T47D (cell line): Measurements from ENCODE around the gene U2AF1L4.
A peak's percentile ranks its signal among the peaks of the same experiment; 100 is the strongest.

Experiments used
- DNase-seq, 2 experiments: peaks; one replicate each; pipeline versions ENCODE4 v3.0.0 to v3.0.0-alpha.2; 2011 to 2012; ENCODE audit warnings: low read depth in 1 of 2, low spot score in 1 of 2
- JUND ChIP-seq: IDR thresholded peaks from 2 replicates; pipeline ENCODE4 v1.6.1; 2012; ENCODE audit warnings: low read depth
- in situ Hi-C: cut with HindIII; loops from 2 replicates; pipeline ENCODE4 v1.10.0; 2016; ENCODE audit warnings: low sequenced_read_pairs, low pct_unique_long_range_greater_than_20kb

The U2AF1L4 gene

DNA sequence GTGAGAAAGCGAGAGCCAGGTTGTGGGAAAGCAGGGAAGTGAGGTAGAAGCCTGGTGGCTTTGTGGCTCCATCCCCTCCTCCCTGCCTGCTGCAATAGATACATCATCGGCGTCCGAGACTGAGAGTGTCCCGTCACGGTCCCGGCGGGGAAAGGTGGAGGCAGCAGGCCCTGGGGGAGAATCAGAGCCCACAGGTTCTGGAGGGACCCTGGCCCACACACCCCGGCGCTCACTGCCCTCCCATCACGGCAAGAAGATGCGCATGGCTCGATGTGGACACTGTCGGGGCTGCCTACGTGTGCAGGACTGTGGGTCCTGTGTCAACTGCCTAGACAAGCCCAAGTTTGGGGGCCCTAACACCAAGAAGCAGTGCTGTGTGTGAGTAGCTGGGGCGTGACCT lies 22.3 kb downstream of the U2AF1L4 start:
- in situ Hi-C loops, result no loop called here
- DNase-seq, result no peak
- TF ChIP-seq JUND, result no peak

DNA sequence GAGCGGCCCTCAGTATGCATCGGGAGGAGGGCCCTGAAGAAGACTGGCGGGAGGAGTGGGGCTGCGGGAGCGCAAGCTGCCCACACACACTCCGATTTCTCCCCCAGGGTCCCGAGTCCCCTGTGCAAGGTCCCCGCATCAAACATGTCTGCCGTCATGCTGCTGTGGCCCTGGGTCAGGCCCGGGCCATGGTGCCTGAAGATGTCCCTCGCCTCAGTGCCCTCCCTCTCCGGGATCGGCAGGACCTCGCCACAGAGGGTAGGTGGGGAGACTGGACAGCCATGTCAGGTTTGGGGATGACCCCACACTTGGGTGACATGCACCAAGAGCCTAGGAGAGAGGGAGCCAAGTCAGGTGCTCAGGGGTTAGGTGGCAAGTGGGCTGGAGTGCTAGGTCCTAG lies 22.8 kb downstream of the U2AF1L4 start:
- in situ Hi-C loops, result no loop called here
- DNase-seq, result no peak
- no peak for TF ChIP-seq JUND

DNA sequence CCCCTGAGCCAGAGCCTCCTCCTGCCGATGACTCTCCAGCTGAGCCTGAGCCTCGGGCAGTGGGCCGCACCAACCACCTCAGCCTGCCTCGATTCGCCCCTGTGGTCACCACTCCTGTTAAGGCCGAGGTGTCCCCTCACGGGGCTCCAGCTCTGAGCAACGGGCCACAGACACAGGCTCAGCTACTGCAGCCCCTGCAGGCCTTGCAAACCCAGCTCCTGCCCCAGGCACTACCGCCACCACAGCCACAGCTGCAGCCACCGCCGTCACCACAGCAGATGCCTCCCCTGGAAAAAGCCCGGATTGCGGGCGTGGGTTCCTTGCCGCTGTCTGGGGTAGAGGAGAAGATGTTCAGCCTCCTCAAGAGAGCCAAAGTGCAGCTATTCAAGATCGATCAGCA lies 23.8 kb downstream of the U2AF1L4 start:
- no peak for TF ChIP-seq JUND
- no peak for DNase-seq
- in situ Hi-C loops, result no loop called here

DNA sequence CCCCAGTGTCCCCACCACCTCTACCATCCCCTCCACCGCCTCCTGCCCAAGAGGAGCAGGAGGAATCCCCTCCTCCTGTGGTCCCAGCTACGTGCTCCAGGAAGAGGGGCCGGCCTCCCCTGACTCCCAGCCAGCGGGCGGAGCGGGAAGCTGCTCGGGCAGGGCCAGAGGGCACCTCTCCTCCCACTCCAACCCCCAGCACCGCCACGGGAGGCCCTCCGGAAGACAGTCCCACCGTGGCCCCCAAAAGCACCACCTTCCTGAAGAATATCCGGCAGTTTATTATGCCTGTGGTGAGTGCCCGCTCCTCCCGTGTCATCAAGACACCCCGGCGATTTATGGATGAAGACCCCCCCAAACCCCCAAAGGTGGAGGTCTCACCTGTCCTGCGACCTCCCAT lies 24.6 kb downstream of the U2AF1L4 start:
- TF ChIP-seq JUND, result no peak
- in situ Hi-C loops, result no loop called here

DNA sequence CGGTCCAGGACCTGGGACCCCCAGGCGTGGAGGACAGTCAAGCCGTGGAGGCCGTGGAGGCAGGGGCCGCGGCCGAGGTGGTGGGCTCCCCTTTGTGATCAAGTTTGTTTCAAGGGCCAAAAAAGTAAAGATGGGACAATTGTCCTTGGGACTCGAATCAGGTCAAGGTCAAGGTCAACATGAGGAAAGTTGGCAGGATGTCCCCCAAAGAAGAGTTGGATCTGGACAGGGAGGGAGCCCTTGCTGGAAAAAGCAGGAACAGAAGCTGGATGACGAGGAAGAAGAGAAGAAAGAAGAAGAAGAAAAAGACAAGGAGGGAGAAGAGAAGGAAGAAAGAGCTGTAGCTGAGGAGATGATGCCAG lies 25.1 kb downstream of the U2AF1L4 start:
- in situ Hi-C loops, result no loop called here
- no peak for TF ChIP-seq JUND
- no peak for DNase-seq

More for the DNA sequence above, 24.6 kb downstream of the U2AF1L4 start:
- DNase-seq, result no peak

DNA sequence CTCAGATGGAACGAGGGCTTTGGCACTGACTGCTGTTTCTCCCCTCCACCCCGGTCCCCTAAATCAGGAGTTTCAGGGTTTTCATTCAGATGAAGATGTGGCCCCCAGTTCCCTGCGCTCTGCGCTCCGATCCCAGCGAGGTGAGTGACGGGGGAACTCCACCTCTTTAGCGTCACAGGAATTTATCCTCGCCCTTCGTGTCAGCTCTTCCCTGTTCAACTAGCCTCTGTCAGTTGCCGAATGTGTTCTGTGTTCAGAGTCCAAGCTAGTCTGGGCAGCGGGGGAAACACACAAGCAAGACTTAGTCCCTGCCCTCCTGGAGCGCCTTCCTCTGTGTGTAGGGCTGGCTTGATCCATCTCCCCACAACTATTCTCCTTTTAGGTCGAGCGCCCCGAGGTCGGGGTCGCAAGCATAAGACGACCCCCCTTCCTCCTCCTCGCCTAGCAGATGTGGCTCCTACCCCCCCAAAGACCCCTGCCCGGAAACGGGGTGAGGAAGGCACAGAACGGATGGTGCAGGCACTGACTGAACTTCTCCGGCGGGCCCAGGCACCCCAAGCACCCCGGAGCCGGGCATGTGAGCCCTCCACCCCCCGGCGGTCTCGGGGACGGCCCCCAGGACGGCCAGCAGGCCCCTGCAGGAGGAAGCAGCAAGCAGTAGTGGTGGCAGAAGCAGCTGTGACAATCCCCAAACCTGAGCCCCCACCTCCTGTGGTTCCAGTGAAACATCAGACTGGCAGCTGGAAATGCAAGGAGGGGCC lies 25.6 kb downstream of the U2AF1L4 start:
- no peak for TF ChIP-seq JUND
- DNase-seq, result no peak
- in situ Hi-C loops, result no loop called here

DNA sequence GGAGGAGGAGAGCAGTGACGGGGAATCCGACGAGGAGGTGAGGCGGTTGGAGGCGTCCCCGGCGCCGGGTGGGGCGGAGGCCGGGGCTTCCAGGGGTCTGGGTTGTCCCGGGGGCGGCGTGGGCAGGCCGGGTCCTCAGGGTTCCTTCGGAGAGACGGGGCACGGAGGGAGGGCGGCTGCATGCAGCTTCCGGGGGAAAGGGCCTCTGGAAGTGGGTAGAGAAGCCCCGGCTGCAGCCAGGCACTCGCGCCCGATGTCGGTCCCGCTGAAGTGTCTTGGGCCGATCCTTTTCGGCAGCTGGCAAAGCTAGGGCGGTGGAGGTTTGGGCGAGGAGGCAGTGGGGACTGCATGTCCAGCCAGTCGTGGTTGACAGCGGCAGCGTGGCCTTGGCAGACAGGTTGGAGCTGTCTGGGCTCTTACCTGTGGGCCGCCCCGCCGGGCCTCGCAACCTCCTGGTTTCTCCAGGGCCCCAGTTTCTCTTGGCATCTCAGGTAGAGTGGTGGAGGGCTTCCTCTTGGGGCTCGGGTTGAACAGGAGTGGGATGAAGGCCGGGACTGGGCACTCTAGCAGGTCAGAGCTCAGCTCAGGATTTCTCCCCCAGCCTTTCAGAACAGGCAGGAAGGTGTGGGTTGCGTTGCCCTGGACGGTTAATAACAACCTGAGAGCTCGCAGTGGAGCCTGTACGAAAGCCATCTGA lies 26.7 kb downstream of the U2AF1L4 start:
- DNase-seq, result peak in 1 of 2 experiments; percentile 49
- no peak for TF ChIP-seq JUND
- in situ Hi-C loops, result no loop called here

DNA sequence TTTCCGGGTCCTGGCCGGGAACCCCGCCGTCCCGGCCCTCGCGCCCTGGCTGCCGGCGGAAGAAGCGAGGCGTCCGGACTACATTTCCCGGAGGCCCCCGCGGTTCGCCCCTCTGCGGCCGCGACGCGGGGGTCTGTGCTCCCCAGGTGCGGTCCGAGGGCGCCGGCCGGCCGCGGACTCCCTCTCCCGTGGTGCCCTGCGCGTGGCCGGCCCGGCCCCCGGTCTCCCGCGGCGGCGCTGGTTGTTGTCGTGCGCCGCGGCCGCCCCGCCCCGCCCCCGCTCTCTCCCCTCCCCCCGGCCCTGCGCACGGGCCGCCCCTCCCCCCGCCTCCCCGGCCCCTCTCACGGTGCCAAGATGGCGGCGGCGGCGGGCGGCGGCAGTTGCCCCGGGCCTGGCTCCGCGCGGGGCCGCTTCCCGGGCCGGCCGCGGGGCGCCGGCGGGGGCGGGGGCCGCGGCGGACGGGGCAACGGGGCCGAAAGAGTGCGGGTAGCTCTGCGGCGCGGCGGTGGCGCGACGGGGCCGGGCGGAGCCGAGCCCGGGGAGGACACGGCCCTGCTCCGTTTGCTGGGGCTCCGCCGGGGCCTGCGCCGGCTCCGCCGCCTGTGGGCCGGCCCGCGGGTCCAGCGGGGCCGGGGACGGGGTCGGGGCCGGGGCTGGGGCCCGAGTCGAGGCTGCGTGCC lies 27.4 kb downstream of the U2AF1L4 start, which contains the start of gene KMT2B:
KMT2B (plus strand) TSS at position 339 of the 680 bp plus-strand sequence; CDS start at position 355, 16 bp downstream.
- peak; percentile 84 to 94 for DNase-seq
- in situ Hi-C loops, result no loop called here
- no peak for TF ChIP-seq JUND

DNA sequence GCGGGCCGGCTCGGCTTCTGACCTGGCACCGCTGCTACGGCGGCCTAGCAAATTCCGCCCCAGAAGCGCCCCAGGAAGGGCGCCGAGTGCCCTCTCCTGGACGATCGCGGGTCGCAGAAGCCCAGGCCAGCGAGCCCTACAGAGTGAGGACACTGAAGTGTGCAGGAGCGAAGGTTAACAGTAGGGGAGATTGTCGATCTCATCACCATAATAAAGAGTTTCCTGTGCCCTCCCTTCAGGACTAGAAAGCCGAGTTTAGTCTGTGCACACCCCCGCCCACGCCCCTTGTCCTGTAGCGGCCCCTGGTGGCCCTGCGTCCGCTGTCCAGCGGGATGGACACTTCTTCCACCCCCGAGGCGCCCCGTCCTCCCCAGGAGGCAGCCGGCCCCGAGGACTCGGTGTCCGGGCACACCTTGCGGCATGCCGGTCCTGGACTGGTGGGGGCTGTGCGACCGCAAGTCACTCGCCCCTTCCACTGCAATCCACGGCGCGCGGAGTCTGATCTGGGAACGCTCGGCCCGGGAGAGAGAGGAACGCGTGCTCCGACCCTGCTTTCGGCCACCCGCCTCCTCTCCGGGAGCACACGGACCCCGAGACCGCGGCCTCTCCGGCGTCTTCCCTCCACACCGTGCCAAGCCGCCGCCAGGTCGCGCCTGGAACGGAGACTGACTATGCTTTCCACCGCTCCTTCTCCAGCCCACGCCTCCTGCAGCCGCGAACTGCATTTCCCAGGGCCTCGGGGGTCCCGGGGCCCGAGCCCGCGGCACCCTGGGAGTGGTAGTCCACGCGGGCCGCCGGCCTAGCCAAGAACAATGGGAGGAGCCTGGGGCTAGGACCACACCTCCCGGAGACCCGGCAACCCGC lies 28.2 kb downstream of the U2AF1L4 start:
- peak; percentile 84 to 95 for DNase-seq
- no peak for TF ChIP-seq JUND
- in situ Hi-C loops, result no loop called here

DNA sequence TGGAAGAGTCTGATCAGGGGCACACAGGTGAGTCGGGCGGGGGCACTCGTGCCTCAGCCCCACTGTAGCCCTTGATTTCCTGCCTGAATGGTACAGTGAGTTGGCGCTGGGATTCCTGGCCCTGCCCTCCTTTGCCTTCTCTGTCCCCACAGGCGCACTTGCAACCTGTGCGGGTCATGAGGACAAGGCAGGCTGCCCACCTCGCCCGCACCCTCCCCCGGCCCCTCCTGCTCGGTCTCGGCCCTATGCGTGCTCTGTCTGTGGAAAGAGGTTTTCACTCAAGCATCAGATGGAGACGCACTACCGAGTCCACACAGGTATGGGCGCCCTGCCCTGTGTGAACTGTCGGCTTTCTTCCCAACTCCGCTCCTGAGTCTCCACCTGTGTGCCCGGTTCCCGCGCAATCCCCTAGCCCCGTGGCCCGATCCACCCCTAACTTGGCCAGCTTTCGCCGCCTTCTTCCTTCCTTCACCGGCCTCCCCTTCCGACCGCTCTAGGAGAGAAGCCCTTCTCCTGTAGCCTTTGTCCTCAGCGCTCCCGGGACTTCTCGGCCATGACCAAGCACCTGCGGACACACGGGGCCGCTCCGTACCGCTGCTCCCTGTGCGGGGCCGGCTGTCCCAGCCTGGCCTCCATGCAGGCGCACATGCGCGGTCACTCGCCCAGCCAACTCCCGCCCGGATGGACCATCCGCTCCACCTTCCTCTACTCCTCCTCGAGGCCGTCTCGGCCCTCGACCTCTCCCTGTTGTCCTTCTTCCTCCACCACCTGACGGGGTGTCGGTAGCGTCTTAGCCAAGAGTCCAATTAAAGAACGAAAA lies 29.0 kb downstream of the U2AF1L4 start:
- no peak for DNase-seq
- in situ Hi-C loops, result no loop called here

DNA sequence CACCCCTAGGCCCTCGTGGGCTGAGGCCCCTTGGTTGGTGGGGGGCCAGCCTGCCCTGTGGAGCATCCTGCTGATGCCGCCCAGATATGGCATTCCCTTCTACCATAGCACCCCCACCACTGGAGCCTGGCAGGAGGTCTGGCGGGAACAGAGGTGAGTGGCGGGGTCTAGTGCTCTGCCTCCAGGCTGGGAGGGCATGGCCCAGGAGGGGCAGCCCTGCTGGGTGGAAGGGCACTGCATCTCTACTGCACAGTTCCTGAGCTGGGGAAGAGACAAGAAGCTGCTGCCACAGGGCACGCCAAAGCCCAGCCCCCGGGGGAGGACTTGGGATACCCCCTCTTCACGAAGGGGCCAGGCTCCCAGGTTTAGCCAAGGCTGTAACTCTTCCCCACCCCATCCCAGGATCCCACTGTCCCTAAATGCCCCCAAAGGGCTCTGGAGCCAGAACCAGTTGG lies 29.8 kb downstream of the U2AF1L4 start:
- no peak for DNase-seq
- in situ Hi-C loops, result no loop called here
- no peak for TF ChIP-seq JUND

More for the DNA sequence above, 29.0 kb downstream of the U2AF1L4 start:
- TF ChIP-seq JUND, result no peak
